Urinary bladder (tissue), 4 donors: ENCODE results near the gene TLL1. TPM values are rescaled to one million over a fixed set of nuclear protein-coding genes. Genes with fewer than 3 reads are reported as not detected.

Experiments
- DNase-seq: peaks from one replicate; pipeline ENCODE4 v3.0.0-alpha.2; 2015; ENCODE audit errors: extremely low spot score
- H3K27ac ChIP-seq: one replicate; pipeline ENCODE4 v1.5.1; 2013; ENCODE audit warnings: low read depth, mild to moderate bottlenecking, moderate library complexity
- H3K36me3 ChIP-seq: one replicate; pipeline ENCODE4 v1.6.1; 2013; ENCODE audit warnings: mild to moderate bottlenecking, moderate library complexity; ENCODE audit not compliant: insufficient read depth
- H3K4me1 ChIP-seq: one replicate; pipeline ENCODE4 v1.6.1; 2013; ENCODE audit warnings: mild to moderate bottlenecking, moderate library complexity; ENCODE audit not compliant: insufficient read depth
- H3K4me3 ChIP-seq: one replicate; pipeline ENCODE4 v1.5.1; 2013; ENCODE audit warnings: low read depth, low read length
- WGBS: extraction: QIAGEN DNeasy Blood & Tissue Kit; methylation state at CpG from one replicate; pipeline ENCODE4 v1.1.7; 2013; 5-methylcytosine and 5-hydroxymethylcytosine counted together
- polyA plus RNA-seq: library from polyadenylated mRNA; stranded (reverse); fragments of 200-250 nt; gene quantifications from one replicate; pipeline ENCODE4 v1.2.3, GENCODE V29; 2013
- total RNA-seq: library from RNA; depleted of rRNA; stranded (reverse); fragments of >200 nt; gene quantifications from one replicate; pipeline ENCODE4 v1.2.3, GENCODE V29; 2014
- donor health status: healthy with polysubstance abuse.
- donor health status: healthy.

TLL1 gene
- total RNA-seq (7.6 TPM), polyA plus RNA-seq (2.4 TPM)

GRCh38 chr4:165872461-165873297 lies at the start of gene TLL1:
Gene TLL1, plus strand, starts transcription at chr4:165873237. Its CDS starts 668 bp downstream, at chr4:165873905.
- H3K36me3 ChIP-seq = no peaks in the 10 kb centered on the region
- H3K4me1 ChIP-seq = peaks cover 1% of the 10 kb centered on the region
- H3K4me3 ChIP-seq = peak within 1 kb of the TSS; percentile 54
- no peak for DNase-seq
- no peak within 1 kb of the TSS for H3K27ac ChIP-seq
- whole genome bisulfite sequencing = 7% methylated on average over 24 of the region's 24 CpGs

DNA sequence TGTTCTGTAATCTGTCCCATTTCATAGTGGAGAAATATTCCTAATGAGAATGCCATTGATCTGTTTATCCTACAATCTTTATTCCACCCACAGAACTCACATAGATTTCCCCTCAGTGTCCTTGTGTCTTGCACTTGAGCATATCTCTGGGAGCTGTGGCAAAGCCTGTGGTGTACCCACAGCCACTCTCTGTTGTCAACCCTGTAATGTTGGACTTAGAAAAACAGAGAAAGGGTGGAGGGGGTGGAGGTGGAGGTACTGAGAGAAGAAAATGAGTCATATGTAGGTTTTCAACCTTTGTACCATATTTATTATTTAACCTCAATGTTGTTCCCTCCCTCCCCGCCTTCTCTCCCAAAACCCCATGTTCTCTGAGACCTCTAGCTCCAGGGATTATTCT lies 46.9 kb upstream of the TLL1 start:
- no peak overlapping the region for H3K27ac ChIP-seq
- WGBS = 93% methylated on average over 1 of the region's 1 CpG
- H3K4me3 ChIP-seq = no peak overlapping the region
- peaks cover 2% of the 10 kb centered on the region for H3K36me3 ChIP-seq
- DNase-seq = no peak
- H3K4me1 ChIP-seq = no peaks in the 10 kb centered on the region

- no peak for DNase-seq
These were observed 46.0 kb upstream of the TLL1 start for GRCh38 chr4:165827018-165827417.

GRCh38 chr4:165828928-165829327 lies 44.1 kb upstream of the TLL1 start:
- 48% methylated on average over 2 of the region's 2 CpGs for WGBS
- DNase-seq = no peak
- no peak overlapping the region for H3K27ac ChIP-seq

More at GRCh38 chr4:165827018-165827417, 46.0 kb upstream of the TLL1 start:
- WGBS = 83% methylated on average over 1 of the region's 1 CpG
- no peak overlapping the region for H3K4me3 ChIP-seq
- peaks cover 2% of the 10 kb centered on the region for H3K36me3 ChIP-seq
- H3K4me1 ChIP-seq = no peaks in the 10 kb centered on the region
- H3K27ac ChIP-seq = no peak overlapping the region

GRCh38 chr4:165834116-165834515 lies 38.9 kb upstream of the TLL1 start:
- Histone ChIP-seq H3K27ac (no peak overlapping the region), H3K4me3 (no peak overlapping the region), H3K4me1 (no peaks in the 10 kb centered on the region), H3K36me3 (no peaks in the 10 kb centered on the region)
- no peak for DNase-seq
- 96% methylated on average over 2 of the region's 2 CpGs for WGBS

More at GRCh38 chr4:165828928-165829327, 44.1 kb upstream of the TLL1 start:
- H3K4me1 ChIP-seq = no peaks in the 10 kb centered on the region
- no peak overlapping the region for H3K4me3 ChIP-seq
- H3K36me3 ChIP-seq = peaks cover 2% of the 10 kb centered on the region

- Histone ChIP-seq H3K4me3 (no peak overlapping the region), H3K27ac (no peak overlapping the region), H3K4me1 (peaks cover 2% of the 10 kb centered on the region), H3K36me3 (no peaks in the 10 kb centered on the region)
- DNase-seq = no peak
- 86% methylated on average over 1 of the region's 1 CpG for WGBS
These were observed 34.5 kb upstream of the TLL1 start for GRCh38 chr4:165838575-165838974.

- no peak for DNase-seq
- H3K27ac ChIP-seq = no peak overlapping the region
- no peaks in the 10 kb centered on the region for H3K36me3 ChIP-seq
- WGBS = 78% methylated on average over 5 of the region's 5 CpGs
- peaks cover 2% of the 10 kb centered on the region for H3K4me1 ChIP-seq
- H3K4me3 ChIP-seq = no peak overlapping the region
These were observed 33.3 kb upstream of the TLL1 start for GRCh38 chr4:165839615-165840333.

GRCh38 chr4:165842684-165843083 lies 30.4 kb upstream of the TLL1 start:
- Histone ChIP-seq H3K36me3 (no peaks in the 10 kb centered on the region), H3K4me1 (peaks cover 2% of the 10 kb centered on the region), H3K4me3 (no peak overlapping the region), H3K27ac (no peak overlapping the region)
- DNase-seq = no peak

- Histone ChIP-seq H3K27ac (no peak overlapping the region), H3K4me3 (no peak overlapping the region), H3K4me1 (peaks cover 2% of the 10 kb centered on the region), H3K36me3 (no peaks in the 10 kb centered on the region)
- 77% methylated on average over 7 of the region's 7 CpGs for WGBS
- peak; percentile 23 for DNase-seq
These were observed 28.9 kb upstream of the TLL1 start for GRCh38 chr4:165844161-165844560.

- Histone ChIP-seq H3K4me1 (no peaks in the 10 kb centered on the region), H3K27ac (no peak overlapping the region), H3K36me3 (no peaks in the 10 kb centered on the region), H3K4me3 (no peak overlapping the region)
- DNase-seq = no peak
- WGBS = 70% methylated on average over 3 of the region's 3 CpGs
These were observed 21.8 kb upstream of the TLL1 start for GRCh38 chr4:165851256-165851655.

- Histone ChIP-seq H3K36me3 (no peaks in the 10 kb centered on the region), H3K4me3 (no peak overlapping the region), H3K27ac (no peak overlapping the region), H3K4me1 (no peaks in the 10 kb centered on the region)
- no peak for DNase-seq
These were observed 17.8 kb upstream of the TLL1 start for GRCh38 chr4:165855191-165855590.

DNA sequence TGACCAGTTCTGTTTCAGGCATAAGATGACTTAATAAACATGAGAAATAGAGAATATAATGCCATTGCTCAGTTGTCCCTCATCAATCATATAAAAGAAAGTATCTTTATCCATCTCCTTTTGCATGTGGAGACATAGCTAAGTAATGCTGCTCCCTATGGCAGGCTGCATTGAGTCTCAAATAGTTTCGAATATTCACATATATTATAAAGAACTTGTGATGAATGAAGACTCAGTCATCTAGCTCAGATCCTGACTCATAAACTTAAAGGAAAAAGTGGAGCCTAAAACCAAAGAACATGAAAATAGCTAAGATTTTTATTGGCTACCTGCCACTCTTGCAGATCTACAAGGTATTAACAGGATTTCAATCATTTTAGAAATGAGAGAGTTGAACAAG lies 11.7 kb upstream of the TLL1 start:
- no peak overlapping the region for H3K4me3 ChIP-seq
- no peak for DNase-seq
- no peaks in the 10 kb centered on the region for H3K4me1 ChIP-seq
- H3K27ac ChIP-seq = no peak overlapping the region
- 90% methylated on average over 1 of the region's 1 CpG for WGBS
- no peaks in the 10 kb centered on the region for H3K36me3 ChIP-seq

DNA sequence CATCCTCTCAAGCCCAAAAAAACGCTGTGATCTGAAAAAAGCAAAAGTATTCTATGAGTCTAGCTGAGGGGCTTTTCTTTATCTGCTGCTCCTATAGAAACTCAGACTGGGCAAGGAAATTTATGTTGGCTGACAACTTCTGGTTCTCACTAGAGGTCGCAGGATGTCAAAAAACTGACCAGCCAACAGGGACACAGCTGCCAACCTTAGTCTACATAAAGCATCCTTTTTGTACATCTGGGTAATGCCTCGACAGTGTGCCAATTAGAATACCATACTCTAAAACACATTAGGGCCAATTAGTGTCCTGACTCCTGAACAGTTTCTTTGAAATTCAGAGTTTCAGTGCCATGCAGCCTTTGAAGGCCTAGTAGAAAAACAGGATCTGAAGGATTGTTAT lies 8.8 kb upstream of the TLL1 start:
- Histone ChIP-seq H3K27ac (no peak overlapping the region), H3K4me3 (no peak overlapping the region), H3K36me3 (no peaks in the 10 kb centered on the region), H3K4me1 (no peaks in the 10 kb centered on the region)
- DNase-seq = no peak
- WGBS = 50% methylated on average over 3 of the region's 3 CpGs

GRCh38 chr4:165866019-165866650 lies 6.9 kb upstream of the TLL1 start:
- Histone ChIP-seq H3K36me3 (no peaks in the 10 kb centered on the region), H3K4me3 (no peak overlapping the region), H3K4me1 (no peaks in the 10 kb centered on the region), H3K27ac (no peak overlapping the region)
- no peak for DNase-seq
- 72% methylated on average over 7 of the region's 7 CpGs for WGBS
